ENCODE measurements around the gene FZR1. TPM values are rescaled to one million over a fixed set of nuclear protein-coding genes. Genes with fewer than 3 reads are reported as not detected.

The FZR1 gene
- total and polyA plus RNA-seq, 2 of the 13 experiments (the other 11 are each of a cell fraction or from before 2014, with no cell fraction given), result 29.0 to 30.8 TPM

DNA sequence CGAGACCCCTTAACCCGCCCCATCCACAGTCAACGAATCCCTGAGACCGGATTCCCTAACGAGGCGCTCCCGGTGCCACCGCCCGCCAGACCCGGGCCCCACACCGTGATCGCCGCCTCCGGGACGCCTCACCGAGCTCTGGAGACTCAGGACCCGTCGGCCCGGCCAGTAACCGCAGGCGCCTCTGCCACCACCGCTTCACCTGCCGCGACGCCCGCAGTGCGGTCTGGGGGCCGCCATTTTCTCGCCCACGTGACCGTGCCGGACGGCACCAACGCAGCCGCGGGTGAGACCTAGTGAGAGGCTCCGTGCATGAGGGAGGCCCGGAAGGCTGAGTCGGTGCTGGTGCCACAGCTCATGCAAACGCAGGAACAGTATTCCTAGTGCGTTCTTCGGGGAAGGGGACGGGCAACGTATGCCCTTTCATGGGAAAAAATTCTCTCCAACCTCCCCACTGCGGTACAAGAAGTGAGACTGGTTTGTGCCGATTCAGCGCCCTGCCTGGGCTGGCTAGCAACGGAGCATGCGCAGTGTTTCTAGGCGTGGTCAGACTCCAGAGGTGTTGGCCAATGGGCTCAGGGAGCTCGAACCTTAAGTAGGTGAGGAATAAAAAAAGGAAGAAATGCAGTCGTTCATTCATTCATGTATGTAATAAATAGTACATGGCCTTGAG lies 5.5 kb upstream of the FZR1 start, which contains the start of gene DOHH (continued):
- TF ChIP-seq ZBTB4 (CRISPR knock-in tag; IDR thresholded peaks at IDR 0.05; ENCODE audit: borderline replicate concordance) (peak; percentile 48; the same call in 1 of the 2 replicates), DR1 (CRISPR knock-in tag; IDR thresholded peaks at IDR 0.05) (peak; percentile 85), ZNF883 (CRISPR knock-in tag; IDR thresholded peaks at IDR 0.05; ENCODE audit: not compliant biosample characterization) (peak; percentile 94), ZNF264 (CRISPR knock-in tag; IDR thresholded peaks at IDR 0.05) (no peak), HHEX (CRISPR knock-in tag; IDR thresholded peaks at IDR 0.05) (no peak), ZNF704 (CRISPR knock-in tag; IDR thresholded peaks at IDR 0.05; ENCODE audit: borderline replicate concordance) (no peak; the same call in 1 of the 2 replicates), ZSCAN25 (CRISPR knock-in tag; IDR thresholded peaks at IDR 0.05) (peak; percentile 67), THAP8 (CRISPR knock-in tag; IDR thresholded peaks at IDR 0.05; ENCODE audit: borderline replicate concordance) (no peak), TSC22D2 (CRISPR knock-in tag; IDR thresholded peaks at IDR 0.05; ENCODE audit: borderline replicate concordance) (peak; percentile 95), HNRNPUL1 (IDR thresholded peaks at IDR 0.05; ENCODE audit: low read depth, low read length) (no peak), CREM (IDR thresholded peaks at IDR 0.05) (0 out of 2 replicates have a peak, but pooled peaks have one; percentile 37), CREM (CRISPR knock-in tag; IDR thresholded peaks at IDR 0.05) (no peak), MZF1 (CRISPR knock-in tag; IDR thresholded peaks at IDR 0.05; ENCODE audit: borderline replicate concordance) (no peak), ZNF577 (CRISPR knock-in tag; IDR thresholded peaks at IDR 0.05; ENCODE audit: borderline replicate concordance, low read depth) (no peak), ZNF432 (CRISPR knock-in tag; IDR thresholded peaks at IDR 0.05; ENCODE audit: borderline replicate concordance) (no peak), DMAP1 (CRISPR knock-in tag; IDR thresholded peaks at IDR 0.05) (peak; percentile 82), ARNT (IDR thresholded peaks at IDR 0.05) (no peak), NRL (CRISPR knock-in tag; IDR thresholded peaks at IDR 0.05; ENCODE audit: borderline replicate concordance) (peak; percentile 98)
- TF ChIP-seq, protein P1, sequence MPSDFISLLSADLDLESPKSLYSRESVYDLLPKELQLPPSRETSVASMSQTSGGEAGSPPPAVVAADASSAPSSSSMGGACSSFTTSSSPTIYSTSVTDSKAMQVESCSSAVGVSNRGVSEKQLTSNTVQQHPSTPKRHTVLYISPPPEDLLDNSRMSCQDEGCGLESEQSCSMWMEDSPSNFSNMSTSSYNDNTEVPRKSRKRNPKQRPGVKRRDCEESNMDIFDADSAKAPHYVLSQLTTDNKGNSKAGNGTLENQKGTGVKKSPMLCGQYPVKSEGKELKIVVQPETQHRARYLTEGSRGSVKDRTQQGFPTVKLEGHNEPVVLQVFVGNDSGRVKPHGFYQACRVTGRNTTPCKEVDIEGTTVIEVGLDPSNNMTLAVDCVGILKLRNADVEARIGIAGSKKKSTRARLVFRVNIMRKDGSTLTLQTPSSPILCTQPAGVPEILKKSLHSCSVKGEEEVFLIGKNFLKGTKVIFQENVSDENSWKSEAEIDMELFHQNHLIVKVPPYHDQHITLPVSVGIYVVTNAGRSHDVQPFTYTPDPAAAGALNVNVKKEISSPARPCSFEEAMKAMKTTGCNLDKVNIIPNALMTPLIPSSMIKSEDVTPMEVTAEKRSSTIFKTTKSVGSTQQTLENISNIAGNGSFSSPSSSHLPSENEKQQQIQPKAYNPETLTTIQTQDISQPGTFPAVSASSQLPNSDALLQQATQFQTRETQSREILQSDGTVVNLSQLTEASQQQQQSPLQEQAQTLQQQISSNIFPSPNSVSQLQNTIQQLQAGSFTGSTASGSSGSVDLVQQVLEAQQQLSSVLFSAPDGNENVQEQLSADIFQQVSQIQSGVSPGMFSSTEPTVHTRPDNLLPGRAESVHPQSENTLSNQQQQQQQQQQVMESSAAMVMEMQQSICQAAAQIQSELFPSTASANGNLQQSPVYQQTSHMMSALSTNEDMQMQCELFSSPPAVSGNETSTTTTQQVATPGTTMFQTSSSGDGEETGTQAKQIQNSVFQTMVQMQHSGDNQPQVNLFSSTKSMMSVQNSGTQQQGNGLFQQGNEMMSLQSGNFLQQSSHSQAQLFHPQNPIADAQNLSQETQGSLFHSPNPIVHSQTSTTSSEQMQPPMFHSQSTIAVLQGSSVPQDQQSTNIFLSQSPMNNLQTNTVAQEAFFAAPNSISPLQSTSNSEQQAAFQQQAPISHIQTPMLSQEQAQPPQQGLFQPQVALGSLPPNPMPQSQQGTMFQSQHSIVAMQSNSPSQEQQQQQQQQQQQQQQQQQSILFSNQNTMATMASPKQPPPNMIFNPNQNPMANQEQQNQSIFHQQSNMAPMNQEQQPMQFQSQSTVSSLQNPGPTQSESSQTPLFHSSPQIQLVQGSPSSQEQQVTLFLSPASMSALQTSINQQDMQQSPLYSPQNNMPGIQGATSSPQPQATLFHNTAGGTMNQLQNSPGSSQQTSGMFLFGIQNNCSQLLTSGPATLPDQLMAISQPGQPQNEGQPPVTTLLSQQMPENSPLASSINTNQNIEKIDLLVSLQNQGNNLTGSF (CRISPR knock-in tag; IDR thresholded peaks at IDR 0.05), result no peak

Data from HepG2 (cell line).